Ishikawa (cell line): Measurements from ENCODE around the gene LETM1.

ENCODE experiments used
- CEBPB ChIP-seq: IDR thresholded peaks from 2 replicates; pipeline ENCODE4 v1.6.1; 2012
- CREB1 ChIP-seq: IDR thresholded peaks from 2 replicates; pipeline ENCODE4 v1.6.1; 2012; ENCODE audit warnings: low read depth
- EGR1 ChIP-seq: IDR thresholded peaks from 2 replicates; pipeline ENCODE4 v1.6.1; 2012
- EP300 ChIP-seq: IDR thresholded peaks from 2 replicates; pipeline ENCODE4 v1.6.1; 2012; ENCODE audit warnings: borderline replicate concordance
- FOXM1 ChIP-seq: IDR thresholded peaks from 2 replicates; pipeline ENCODE4 v1.6.1; 2012; ENCODE audit warnings: low read depth, borderline replicate concordance
- NFIC ChIP-seq: IDR thresholded peaks from 2 replicates; pipeline ENCODE4 v1.6.1; 2012
- RAD21 ChIP-seq: IDR thresholded peaks from 2 replicates; pipeline ENCODE4 v1.6.1; 2012; ENCODE audit warnings: low read depth
- TAF1 ChIP-seq: IDR thresholded peaks from 2 replicates; pipeline ENCODE4 v1.6.1; 2012; ENCODE audit warnings: low read depth, mild to moderate bottlenecking
- TCF12 ChIP-seq: IDR thresholded peaks from 2 replicates; pipeline ENCODE4 v1.6.1; 2012; ENCODE audit warnings: low read depth
- TEAD4 ChIP-seq: IDR thresholded peaks from 2 replicates; pipeline ENCODE4 v1.6.1; 2012
- YY1 ChIP-seq: IDR thresholded peaks from 2 replicates; pipeline ENCODE4 v1.6.1; 2012; ENCODE audit warnings: low read depth
- ZBTB7A ChIP-seq: IDR thresholded peaks from 2 replicates; pipeline ENCODE4 v1.6.1; 2012; ENCODE audit warnings: low read depth
- TF ChIP-seq, protein P1 (sequence below): IDR thresholded peaks from 2 replicates; pipeline ENCODE4 v1.6.1; 2012
- TF ChIP-seq, protein P2 (sequence below): IDR thresholded peaks from 2 replicates; pipeline ENCODE4 v1.6.1; 2012; ENCODE audit warnings: low read depth, mild to moderate bottlenecking
- TF ChIP-seq, protein P3 (sequence below): IDR thresholded peaks from 2 replicates; pipeline ENCODE4 v1.6.1; 2012

Gene LETM1

DNA sequence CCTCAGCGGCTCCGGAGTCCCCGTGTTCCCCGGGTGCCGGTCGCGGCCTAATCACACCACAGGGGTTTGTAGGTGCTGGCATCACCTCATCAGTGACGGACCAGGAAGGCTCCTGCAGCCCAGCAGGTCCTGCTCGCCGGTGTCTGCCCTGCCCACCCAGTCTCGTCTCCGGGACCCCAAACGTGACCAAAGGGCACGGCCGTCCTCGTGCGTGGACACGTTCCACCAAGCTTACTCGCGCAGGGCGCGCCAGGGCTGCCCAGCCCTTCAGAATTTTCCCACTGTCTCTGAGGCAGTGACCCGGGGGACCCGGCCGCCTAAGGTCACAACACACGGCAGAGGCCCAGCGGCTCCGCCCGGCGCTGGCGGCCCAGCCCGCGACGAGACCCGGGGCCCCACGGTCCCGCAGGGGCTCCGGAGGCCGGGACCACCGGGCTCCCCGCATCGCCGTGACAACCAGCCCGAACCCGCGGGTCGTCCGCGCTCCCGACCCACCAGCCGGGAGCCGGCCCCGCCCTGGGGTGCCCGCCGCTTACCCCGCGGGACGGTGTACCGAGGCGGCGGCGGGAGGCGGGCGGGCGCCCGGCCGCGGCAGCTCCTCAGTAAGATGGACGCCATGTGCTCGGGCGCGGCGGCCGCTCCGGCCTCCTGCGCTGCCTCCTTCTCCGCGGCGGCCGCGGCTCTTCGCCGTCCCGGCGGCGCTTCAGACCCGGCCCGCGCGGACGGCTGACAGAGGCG, 454 bp downstream of the LETM1 start:
- TF ChIP-seq EGR1 (no peak), ZBTB7A (peak; percentile 64; the same call in 1 of the 2 replicates), TEAD4 (no peak), YY1 (no peak)
- TF ChIP-seq, protein P1, sequence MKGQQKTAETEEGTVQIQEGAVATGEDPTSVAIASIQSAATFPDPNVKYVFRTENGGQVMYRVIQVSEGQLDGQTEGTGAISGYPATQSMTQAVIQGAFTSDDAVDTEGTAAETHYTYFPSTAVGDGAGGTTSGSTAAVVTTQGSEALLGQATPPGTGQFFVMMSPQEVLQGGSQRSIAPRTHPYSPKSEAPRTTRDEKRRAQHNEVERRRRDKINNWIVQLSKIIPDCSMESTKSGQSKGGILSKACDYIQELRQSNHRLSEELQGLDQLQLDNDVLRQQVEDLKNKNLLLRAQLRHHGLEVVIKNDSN = no peak
- TF ChIP-seq, protein P2, sequence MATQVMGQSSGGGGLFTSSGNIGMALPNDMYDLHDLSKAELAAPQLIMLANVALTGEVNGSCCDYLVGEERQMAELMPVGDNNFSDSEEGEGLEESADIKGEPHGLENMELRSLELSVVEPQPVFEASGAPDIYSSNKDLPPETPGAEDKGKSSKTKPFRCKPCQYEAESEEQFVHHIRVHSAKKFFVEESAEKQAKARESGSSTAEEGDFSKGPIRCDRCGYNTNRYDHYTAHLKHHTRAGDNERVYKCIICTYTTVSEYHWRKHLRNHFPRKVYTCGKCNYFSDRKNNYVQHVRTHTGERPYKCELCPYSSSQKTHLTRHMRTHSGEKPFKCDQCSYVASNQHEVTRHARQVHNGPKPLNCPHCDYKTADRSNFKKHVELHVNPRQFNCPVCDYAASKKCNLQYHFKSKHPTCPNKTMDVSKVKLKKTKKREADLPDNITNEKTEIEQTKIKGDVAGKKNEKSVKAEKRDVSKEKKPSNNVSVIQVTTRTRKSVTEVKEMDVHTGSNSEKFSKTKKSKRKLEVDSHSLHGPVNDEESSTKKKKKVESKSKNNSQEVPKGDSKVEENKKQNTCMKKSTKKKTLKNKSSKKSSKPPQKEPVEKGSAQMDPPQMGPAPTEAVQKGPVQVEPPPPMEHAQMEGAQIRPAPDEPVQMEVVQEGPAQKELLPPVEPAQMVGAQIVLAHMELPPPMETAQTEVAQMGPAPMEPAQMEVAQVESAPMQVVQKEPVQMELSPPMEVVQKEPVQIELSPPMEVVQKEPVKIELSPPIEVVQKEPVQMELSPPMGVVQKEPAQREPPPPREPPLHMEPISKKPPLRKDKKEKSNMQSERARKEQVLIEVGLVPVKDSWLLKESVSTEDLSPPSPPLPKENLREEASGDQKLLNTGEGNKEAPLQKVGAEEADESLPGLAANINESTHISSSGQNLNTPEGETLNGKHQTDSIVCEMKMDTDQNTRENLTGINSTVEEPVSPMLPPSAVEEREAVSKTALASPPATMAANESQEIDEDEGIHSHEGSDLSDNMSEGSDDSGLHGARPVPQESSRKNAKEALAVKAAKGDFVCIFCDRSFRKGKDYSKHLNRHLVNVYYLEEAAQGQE = no peak

DNA sequence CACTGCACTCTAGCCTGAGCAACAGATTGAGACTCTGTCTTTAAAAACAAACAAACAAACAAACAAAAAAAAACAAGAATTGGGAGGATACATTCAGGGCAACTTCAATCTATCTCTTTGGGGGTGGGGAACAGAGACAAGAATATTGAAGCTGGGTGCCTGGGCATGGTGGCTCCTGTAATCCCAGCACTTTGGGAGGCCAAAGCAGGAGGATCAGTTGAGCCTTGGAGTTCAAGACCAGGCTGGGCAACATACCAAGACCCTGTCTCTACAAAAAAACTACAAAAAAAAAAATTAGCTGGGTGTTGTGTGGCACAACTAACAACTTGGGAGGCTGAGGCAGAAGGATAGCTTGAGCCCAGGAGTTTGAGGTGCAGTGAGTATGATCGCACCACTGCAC, 1.2 kb downstream of the LETM1 start:
- no peak for TF ChIP-seq EGR1
- TF ChIP-seq, protein P1 = no peak
- TF ChIP-seq TEAD4 = no peak
- TF ChIP-seq TAF1 = no peak
- TF ChIP-seq, protein P2 = no peak

DNA sequence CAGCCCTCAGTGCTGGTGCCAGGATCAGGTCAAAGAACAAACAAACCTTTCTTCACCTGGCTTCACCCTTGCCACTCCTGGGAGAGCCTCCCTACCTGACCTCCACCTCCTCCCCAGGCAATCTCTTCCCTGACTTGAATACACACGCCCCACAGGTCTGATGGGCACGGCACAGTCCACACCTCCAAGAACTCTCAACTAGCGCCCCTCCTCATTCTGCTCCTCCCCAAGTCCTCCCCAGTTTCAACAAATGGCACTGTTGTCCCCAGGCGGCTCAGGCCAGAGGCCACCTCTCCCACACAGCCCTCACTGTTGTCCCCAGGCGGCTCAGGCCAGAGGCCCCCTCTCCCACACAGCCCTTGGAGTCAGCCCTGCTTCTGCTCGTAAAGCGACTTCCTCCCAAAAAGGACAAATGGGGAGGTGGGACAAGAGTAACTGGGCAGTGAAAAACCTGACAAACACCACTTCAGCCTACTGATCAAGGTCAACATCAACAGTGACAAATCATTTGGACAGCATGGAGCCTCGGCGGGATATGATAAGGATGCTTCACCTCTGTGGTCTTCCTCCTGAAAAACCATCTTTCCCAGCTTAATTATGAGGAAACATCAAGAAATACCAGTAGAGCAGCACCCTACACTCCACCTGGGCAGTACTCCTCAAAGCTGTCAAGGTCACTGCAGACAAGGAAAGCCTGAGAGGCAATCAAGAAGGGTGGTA, 2.9 kb downstream of the LETM1 start:
- TF ChIP-seq EP300 = no peak

DNA sequence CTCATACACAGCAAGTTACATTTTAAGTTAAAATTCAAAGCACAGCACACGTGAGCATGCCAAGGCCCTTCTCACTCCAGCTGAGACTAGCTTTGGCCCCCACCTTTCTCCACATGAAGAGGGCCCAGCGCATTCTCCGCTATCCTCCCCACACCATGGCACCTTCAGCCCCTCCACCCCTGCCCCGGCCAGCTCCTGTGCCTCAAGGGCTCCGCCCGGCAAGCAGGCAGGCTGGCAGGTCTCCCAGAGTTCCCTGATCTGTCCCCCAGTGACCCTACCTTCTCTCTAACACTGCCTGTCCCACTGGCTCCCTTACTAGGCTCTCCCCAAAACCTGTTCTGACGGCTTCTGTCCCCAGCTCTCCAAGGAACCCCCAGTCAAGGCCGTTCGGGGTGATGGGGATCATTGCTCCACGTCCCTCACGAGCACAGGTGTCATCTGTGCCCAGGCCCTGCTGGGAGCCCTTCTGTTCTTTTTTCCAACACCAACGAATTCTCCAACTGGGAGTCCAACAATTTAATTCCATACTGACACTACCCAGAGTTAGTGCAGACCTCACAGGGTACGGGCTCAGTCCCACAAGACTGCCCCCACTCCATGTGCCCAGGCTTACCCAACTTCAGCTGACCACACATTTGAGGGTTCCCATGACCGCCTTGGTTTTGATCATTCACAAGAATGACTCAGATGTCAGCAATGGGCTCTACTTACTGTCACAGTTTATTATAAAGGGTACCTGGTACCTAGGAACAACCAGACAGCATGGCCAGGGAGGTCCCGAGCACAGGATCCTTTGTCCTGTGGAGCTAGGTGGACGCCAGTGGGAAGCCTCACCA, 4.2 kb downstream of the LETM1 start:
- TF ChIP-seq YY1 = no peak
- TF ChIP-seq ZBTB7A = no peak
- TF ChIP-seq FOXM1 = no peak
- TF ChIP-seq, protein P3, sequence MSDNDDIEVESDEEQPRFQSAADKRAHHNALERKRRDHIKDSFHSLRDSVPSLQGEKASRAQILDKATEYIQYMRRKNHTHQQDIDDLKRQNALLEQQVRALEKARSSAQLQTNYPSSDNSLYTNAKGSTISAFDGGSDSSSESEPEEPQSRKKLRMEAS = no peak
- no peak for TF ChIP-seq CEBPB
- TF ChIP-seq, protein P1 = no peak
- TF ChIP-seq NFIC = no peak
- no peak for TF ChIP-seq CREB1
- no peak for TF ChIP-seq EGR1
- TF ChIP-seq, protein P2 = no peak
- TF ChIP-seq TCF12 = no peak
- TF ChIP-seq TEAD4 = no peak
- no peak for TF ChIP-seq RAD21
- TF ChIP-seq EP300 = no peak
- TF ChIP-seq TAF1 = no peak
